NCI-H2196 (cell line): Measurements from ENCODE around the gene TRAPPC10.

Experiments used
- DNase-seq: peaks from one replicate; lab custom pipeline; 2025; ENCODE audit not compliant: unreplicated experiment; lab: John Stamatoyannopoulos, UW

Gene TRAPPC10

GRCh38 chr21:43997766-43998742 lies 14.1 kb upstream of the TRAPPC10 start:
- no peak for DNase-seq

- DNase-seq: no peak
Measured at GRCh38 chr21:44000360-44000759, 11.7 kb upstream of the TRAPPC10 start.

GRCh38 chr21:44002511-44002910 lies 9.6 kb upstream of the TRAPPC10 start:
- DNase-seq: no peak

- DNase-seq: no peak
Measured at GRCh38 chr21:44003307-44003966, 8.7 kb upstream of the TRAPPC10 start.

GRCh38 chr21:44005071-44005470 lies 7.0 kb upstream of the TRAPPC10 start:
- no peak for DNase-seq

DNA sequence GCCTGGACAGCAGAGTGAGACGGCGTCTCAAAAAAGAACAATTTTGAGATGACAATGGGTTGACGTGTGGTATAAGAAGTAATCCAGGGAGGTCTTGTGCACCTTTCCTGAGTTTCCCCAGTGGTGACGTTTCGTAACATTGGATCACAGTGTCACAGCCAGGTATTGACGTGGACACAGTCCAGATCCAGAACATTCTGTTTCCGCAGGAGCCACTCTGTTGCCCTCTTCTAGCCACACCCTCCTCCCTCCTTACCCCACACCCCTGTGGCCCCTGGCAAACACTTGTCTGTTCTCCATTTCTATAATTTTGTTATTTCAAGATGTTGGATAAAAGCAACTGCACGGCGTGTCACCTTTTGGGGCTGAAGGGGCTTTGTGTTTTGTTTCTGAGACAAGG lies 6.5 kb upstream of the TRAPPC10 start:
- no peak for DNase-seq

DNA sequence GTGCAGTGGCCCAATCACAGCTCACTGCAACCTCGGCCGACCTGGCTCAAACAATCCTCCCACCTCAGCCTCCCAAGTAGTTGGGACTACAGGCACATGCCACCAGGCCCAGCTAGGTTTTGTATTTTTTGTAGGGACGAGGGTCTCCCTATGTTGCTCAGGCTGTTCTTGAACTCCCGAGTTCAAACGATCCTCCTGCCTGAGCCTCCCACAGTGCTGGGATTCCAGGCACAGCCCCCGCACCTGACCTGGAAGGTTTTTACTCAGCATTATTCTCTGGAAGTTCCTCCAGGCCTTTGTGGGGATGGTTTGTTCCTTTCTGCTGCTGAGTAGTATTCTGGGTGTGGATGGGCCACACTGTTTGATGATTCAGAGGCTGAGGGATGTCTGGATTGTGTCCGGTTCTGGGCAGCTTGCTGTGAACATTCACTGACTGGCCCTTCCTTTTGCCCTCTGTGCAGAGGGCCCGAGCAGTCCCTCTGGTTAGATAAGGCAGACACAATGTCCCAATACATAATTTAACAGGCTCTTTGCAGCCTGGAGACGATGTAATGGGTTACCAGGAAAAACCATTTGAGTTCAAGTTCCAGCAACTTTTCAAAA lies 6.0 kb upstream of the TRAPPC10 start:
- no peak for DNase-seq

DNA sequence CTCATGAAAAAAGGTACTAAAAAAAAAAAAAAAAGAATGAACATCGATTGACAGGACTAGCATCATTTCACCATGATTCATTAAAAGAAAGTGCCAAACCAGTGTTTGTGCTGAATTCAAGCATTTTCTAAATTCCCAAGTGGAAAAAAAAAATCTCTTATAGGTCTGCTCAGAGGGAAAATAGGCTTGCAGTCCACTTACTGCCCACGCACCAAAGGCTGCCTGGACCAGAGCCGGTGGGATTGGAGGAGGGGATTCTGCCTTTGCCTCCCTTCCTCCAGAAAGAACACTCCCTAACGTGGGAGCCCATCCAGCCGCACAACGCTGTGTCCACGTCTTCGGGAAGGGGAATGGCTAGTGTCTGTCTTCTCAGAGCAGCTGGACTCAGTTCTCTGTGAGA lies 5.5 kb upstream of the TRAPPC10 start:
- DNase-seq: no peak

DNA sequence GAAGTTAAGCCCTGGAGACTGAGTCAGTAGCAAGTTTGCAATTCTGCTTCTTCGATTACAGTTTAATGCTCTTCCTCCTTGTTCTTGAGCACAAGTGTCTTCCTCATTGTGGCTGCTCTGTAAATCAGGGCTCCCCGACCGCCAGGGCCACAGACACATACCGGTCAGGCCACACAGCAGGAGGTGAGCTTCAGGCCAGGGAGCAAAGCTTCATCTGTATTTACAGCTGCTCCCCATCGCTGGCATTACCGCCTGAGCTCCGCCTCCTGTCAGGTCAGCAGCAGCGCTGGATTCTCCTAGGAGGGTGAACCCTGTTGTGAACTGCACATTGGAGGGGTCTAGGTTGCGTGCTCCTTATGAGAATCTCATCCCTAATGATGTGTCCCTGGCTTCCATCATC lies 1.7 kb upstream of the TRAPPC10 start:
- DNase-seq: no peak

- no peak for DNase-seq
Measured at GRCh38 chr21:44011123-44011522, 986 bp upstream of the TRAPPC10 start.

GRCh38 chr21:44012474-44013379 lies 618 bp downstream of the TRAPPC10 start:
- peak; percentile 43 for DNase-seq

GRCh38 chr21:44013380-44014088 lies 1.4 kb downstream of the TRAPPC10 start:
- no peak for DNase-seq

- no peak for DNase-seq
Measured at GRCh38 chr21:44017601-44018000, 5.5 kb downstream of the TRAPPC10 start.

DNA sequence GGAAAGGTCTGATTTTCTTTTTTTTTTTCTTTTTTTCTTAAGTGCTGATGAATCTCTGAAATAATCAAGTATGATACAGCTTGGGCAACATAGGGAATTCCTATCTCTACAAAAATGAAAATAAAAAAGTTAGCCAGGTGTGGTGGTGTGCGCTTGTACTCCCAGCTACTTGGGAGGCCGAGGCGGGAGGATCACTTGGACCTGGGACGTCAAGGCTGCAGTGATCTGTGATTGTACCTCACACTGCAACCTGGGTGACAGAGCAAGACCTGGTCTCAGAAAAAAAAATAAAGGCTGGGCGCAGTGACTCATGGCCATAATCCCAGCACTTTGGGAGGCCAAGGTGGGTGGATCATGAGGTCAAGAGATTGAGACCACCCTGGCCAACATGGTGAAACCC lies 6.0 kb downstream of the TRAPPC10 start:
- no peak for DNase-seq

GRCh38 chr21:44018813-44019567 lies 6.9 kb downstream of the TRAPPC10 start:
- DNase-seq: no peak

DNA sequence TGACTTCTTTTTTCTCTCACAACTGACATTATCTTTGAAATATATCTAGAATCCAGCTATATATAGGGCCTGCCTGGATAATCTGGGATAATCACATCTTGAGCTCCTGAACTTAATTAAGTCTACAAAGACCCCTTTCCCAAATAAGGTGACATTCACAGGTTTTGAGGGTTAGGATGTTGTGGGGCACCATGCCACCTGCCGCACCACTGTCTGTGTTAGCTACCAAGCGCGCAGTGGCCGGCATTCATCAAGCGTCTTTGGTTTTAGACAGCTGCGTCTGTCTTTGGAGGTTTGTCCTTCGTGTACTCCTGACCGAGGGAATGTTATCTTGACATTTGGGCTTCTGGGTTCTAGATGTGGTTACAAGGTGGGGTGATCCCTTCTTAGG lies 7.5 kb downstream of the TRAPPC10 start:
- no peak for DNase-seq

DNA sequence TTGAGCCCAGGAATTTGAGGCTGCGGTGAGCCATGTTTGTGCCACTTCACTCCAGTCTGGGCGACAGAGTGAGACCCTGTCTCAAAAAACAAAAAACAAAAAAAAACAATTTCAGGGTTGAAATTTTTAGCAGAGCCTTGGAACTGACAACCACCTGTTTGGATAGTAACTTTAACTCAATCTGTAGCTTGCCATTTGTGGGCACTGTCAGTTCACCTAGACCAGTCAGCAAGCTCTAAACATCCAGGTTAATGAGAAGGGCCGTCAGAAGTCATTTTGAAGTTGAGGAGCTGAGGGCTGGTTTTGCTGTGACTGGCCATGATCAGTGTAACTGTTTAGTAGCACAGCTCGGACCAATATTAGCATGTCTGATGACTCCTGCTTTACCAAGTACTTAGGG lies 8.4 kb downstream of the TRAPPC10 start:
- DNase-seq: no peak

DNA sequence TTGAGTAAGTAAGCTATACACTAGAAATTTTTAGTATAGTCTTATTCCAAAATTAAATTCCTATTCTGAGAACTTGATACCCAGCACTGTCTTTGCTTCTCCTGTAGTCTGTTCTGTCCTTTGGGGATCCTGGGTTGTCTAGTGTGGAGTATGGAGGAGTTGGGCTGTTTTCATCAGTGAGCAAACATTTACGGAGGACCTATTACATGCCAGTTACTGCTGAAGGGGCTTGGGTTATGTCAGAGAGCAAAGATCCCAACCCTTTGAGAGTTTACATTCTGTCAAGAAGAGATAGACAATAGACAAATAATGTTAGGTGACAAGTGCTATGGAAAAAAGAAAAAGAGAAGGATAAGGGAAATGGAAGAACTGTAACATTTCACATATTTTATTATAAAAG lies 9.0 kb downstream of the TRAPPC10 start:
- DNase-seq: no peak

- no peak for DNase-seq
Measured at GRCh38 chr21:44024257-44024656, 12.1 kb downstream of the TRAPPC10 start.
